Psoas muscle (tissue), 8 donors: ENCODE measurements around the gene ADCYAP1. TPM values are rescaled to one million over a fixed set of nuclear protein-coding genes. Genes with fewer than 3 reads are reported as not detected.

Experiments used
- ATAC-seq, 4 donors: fragments of 200-7000 bp; cut with Tn5 transposase; one replicate each; pipeline ENCODE4 v1.9.1; 2020; ENCODE audit warnings: moderate library complexity in 3 of 4, mild to moderate bottlenecking in 2 of 4
- DNase-seq, 2 donors: peaks; one replicate each; pipeline ENCODE4 v3.0.0-alpha.2; 2020
- H3K27ac ChIP-seq: fragments of 200-600 bp; one replicate; pipeline ENCODE4 v1.8.0; 2022
- H3K27me3 ChIP-seq, 3 donors: fragments of 200-600 bp in 1 of 3; one replicate each; pipeline versions ENCODE4 v1.6.1 to v1.8.0; 2013 to 2022; ENCODE audit warnings: low read length in 2 of 3, mild to moderate bottlenecking in 2 of 3, moderate library complexity in 1 of 3; ENCODE audit not compliant: insufficient read depth in 3 of 3
- H3K36me3 ChIP-seq, 2 donors: fragments of 200-600 bp in 1 of 2; one replicate each; pipeline versions ENCODE4 v1.6.1 to v1.8.0; 2013 to 2022; ENCODE audit warnings: low read depth in 1 of 2, mild to moderate bottlenecking in 1 of 2, moderate library complexity in 1 of 2; ENCODE audit not compliant: insufficient read depth in 1 of 2
- H3K4me1 ChIP-seq: fragments of 200-600 bp; one replicate; pipeline ENCODE4 v1.8.0; 2022
- H3K4me3 ChIP-seq: fragments of 200-600 bp; one replicate; pipeline ENCODE4 v1.8.0; 2022; ENCODE audit warnings: mild to moderate bottlenecking
- H3K9me3 ChIP-seq: fragments of 200-600 bp; one replicate; pipeline ENCODE4 v1.8.0; 2022
- WGBS, 3 donors: extraction: QIAGEN DNeasy Blood & Tissue Kit; methylation state at CpG; one replicate each; pipeline versions ENCODE4 v1.1.6 to v1.1.7; 2013; 5-methylcytosine and 5-hydroxymethylcytosine counted together
- intact Hi-C, 2 donors: fragments of 100-400 bp; cut with DNase I; formaldehyde crosslinking; loops; one replicate each; pipeline versions ENCODE4 v1.11.0 to v1.14.2; 2022
- polyA plus RNA-seq, 3 donors: library from polyadenylated mRNA; stranded (reverse); fragments of 200-250 nt; gene quantifications; one replicate each; pipeline ENCODE4 v1.2.3, GENCODE V29; 2013
- total RNA-seq, 4 donors: library from RNA; stranded (reverse); fragmentation: NEBNext Ultra II Directional in 2 of 4; extraction: Animal tissue kit (Norgen Biotek cat#: 25700) in 2 of 4; gene quantifications; one replicate each; pipeline versions ENCODE4 v1.2.1 to v1.2.4, GENCODE V29; 2021 to 2023
- TF ChIP-seq, protein P1 (sequence below): fragments of 200-600 bp; IDR thresholded peaks from one replicate; pipeline ENCODE4 v1.8.0; 2022; ENCODE audit warnings: antibody characterized with exemption
- donor health status: healthy with polysubstance abuse.
- donor health status: DM: no; HTN: no; CAD: no; lungs with moderate emphysema.
- donor health status: Bipolar disorder and iron deficiency.
- donor health status: healthy.
- donor health status: DM: yes; HTN: yes; CAD: no.
- donor health status: DM: no; HTN: no; CAD: no.
- donor health status: DM: no; HTN: no; CAD: no.
- donor health status: DM: yes; HTN: yes; CAD: no.

The ADCYAP1 gene
- total and polyA plus RNA-seq, 7 donors, result 0.03 to 0.21 (median 0.05) TPM; not detected in 3

DNA sequence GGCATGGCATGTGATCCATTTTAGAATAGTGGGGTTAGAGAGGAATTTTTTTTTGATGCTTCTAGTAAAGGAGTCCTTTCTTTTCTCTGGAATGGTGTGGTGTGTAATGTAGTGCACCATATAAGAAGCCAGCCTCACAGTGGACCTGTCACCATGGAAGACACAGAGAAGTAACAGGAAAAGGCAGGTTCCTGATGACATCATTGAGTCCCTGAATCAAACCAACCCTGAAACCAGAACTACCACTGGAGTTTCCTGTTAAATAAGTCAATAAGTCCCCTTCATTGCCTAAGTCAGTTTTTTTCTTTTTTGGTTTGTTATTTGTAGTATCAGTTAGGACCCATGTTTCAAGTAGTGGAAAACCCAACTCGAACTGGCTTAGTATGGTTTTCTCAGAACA, 11.9 kb downstream of the ADCYAP1 start:
- Histone ChIP-seq H3K27me3 (peaks cover 4 to 18% (median 4%) of the 10 kb centered on the region in 3 donors), H3K4me1 (no peaks in the 10 kb centered on the region), H3K4me3 (no peak overlapping the region), H3K36me3 (no peaks in the 10 kb centered on the region), H3K9me3 (no peaks in the 10 kb centered on the region), H3K27ac (no peak overlapping the region)
- DNase-seq (no peak), ATAC-seq (no peak)
- 52 to 62% (median 61%) methylated on average over 1 of the region's 1 CpG for WGBS, 3 donors
- intact Hi-C loops, result no loop called here
- TF ChIP-seq, protein P1, sequence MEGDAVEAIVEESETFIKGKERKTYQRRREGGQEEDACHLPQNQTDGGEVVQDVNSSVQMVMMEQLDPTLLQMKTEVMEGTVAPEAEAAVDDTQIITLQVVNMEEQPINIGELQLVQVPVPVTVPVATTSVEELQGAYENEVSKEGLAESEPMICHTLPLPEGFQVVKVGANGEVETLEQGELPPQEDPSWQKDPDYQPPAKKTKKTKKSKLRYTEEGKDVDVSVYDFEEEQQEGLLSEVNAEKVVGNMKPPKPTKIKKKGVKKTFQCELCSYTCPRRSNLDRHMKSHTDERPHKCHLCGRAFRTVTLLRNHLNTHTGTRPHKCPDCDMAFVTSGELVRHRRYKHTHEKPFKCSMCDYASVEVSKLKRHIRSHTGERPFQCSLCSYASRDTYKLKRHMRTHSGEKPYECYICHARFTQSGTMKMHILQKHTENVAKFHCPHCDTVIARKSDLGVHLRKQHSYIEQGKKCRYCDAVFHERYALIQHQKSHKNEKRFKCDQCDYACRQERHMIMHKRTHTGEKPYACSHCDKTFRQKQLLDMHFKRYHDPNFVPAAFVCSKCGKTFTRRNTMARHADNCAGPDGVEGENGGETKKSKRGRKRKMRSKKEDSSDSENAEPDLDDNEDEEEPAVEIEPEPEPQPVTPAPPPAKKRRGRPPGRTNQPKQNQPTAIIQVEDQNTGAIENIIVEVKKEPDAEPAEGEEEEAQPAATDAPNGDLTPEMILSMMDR, result no peak

DNA sequence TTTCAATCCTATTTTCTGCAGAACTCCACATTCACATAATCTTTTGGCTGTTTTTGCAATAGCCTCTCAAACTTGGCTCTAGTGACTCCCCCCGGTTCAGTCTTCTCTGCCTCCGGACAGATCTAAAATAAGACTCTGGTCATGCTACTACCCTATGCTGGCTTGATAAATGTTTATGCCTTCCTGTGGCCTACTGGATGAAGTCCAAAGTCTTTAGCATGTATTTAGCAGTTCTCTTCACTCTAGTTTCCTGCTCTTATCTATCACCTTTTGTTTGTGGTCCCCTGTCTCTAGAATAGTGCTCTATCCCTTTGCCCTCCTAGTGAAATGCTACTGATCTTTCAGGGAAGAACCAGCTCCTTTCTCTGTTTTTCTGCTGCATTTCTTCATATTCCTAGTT, 14.4 kb downstream of the ADCYAP1 start:
- TF ChIP-seq, protein P1, result no peak
- peaks cover 0 to 4% (median 2%) of the 10 kb centered on the region in 3 donors for H3K27me3 ChIP-seq
- no peaks in the 10 kb centered on the region for H3K36me3 ChIP-seq
- no peaks in the 10 kb centered on the region for H3K9me3 ChIP-seq
- WGBS, 3 donors, result 36 to 58% (median 52%) methylated on average over 2 of the region's 2 CpGs
- no peaks in the 10 kb centered on the region for H3K4me1 ChIP-seq
- intact Hi-C loops, result no loop called here
- ATAC-seq (no peak), DNase-seq (no peak)
- no peak overlapping the region for H3K27ac ChIP-seq
- no peak overlapping the region for H3K4me3 ChIP-seq

DNA sequence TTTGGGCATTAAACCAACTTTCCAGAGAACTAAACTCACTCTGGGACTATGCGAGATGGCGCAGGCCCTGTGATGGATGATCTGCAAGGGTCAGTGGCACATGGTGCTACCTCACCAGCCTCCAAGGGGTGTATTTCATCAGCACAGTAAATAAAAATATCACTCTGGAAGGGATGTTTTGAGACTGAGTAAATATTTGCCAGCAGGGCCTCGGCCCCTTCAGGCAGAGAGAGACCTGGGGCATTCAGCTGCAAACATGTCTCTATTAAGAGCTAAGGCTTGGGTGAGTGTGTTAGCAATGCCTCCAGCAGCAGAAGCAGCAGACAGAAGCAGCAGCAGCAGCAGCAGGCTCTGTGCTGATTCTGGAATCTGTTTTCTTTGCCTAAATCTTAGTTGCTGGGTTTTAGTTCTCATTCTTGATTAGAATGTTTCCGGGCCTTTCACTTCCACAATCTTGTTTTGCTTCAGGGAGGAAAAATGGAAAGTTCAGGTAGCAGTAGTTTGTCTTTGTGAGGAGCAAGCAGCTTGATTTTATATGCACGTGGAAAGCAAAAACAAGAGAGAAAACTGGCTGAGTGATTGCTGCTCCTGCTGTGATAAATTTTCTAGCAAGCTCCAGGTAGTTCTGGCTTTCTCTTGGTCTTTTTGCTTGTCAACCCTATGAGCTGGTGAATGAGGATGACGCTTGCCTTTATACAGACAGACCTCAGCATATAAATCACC, 18.6 kb downstream of the ADCYAP1 start:
- H3K27me3 ChIP-seq, result no peaks in the 10 kb centered on the region
- H3K27ac ChIP-seq, result no peak overlapping the region
- WGBS, 3 donors, result 65 to 70% (median 69%) methylated on average over 6 of the region's 6 CpGs
- H3K4me3 ChIP-seq, result no peak overlapping the region
- ATAC-seq (no peak), DNase-seq (no peak)
- H3K9me3 ChIP-seq, result no peaks in the 10 kb centered on the region
- intact Hi-C loops, result no loop called here
- H3K36me3 ChIP-seq, result no peaks in the 10 kb centered on the region
- TF ChIP-seq, protein P1, result no peak
- no peaks in the 10 kb centered on the region for H3K4me1 ChIP-seq

DNA sequence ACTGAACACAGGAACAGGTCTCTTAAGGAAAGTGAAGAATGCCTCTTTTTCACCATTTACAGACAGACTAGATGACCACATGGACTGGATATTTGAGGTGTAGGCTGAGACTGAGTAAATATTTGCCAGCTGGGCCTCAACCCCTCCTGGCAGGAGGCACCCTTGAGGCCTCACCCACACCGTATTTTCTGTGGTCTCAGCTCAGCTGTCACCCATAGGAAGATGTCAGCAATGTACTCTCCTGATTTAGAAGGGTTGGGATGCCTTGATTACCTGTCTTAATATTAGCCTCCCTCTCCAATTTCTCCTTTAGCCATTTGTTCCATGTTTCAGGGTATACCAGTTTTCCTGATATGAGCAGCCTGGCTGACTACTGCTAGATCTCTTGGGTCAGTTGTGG, 20.3 kb downstream of the ADCYAP1 start:
- Histone ChIP-seq H3K4me1 (no peaks in the 10 kb centered on the region), H3K27me3 (no peaks in the 10 kb centered on the region), H3K9me3 (no peaks in the 10 kb centered on the region), H3K36me3 (no peaks in the 10 kb centered on the region), H3K27ac (no peak overlapping the region), H3K4me3 (no peak overlapping the region)
- ATAC-seq, result no peak
- intact Hi-C loops, result no loop called here
- WGBS, 3 donors, result 21 to 60% (median 52%) methylated on average over 1 of the region's 1 CpG
- no peak for DNase-seq
- TF ChIP-seq, protein P1, result no peak

DNA sequence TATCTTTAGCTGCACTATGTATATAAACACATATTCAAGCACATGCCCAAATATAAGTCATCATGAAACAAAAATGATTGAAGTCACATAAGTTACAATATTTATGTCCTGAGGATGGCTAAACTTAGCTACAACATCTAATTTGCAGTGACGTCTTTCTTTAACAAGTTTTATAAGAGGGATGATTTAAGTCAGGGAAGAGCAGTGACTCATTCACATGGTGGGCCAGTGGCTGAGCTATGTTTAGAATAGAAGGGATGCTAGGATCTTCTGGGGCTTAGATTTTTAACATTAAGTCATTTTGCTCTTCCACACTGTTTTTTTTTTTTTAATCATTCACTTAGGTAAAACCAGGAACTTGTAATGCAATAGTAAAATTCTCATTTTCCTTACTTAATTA, 22.3 kb downstream of the ADCYAP1 start:
- intact Hi-C loops, result no loop called here
- WGBS, 3 donors, result 48 to 61% (median 49%) methylated on average over 1 of the region's 1 CpG
- Histone ChIP-seq H3K9me3 (no peaks in the 10 kb centered on the region), H3K4me3 (no peak overlapping the region), H3K36me3 (no peaks in the 10 kb centered on the region), H3K4me1 (no peaks in the 10 kb centered on the region), H3K27me3 (peaks cover 0 to 3% (median 0%) of the 10 kb centered on the region in 3 donors), H3K27ac (no peak overlapping the region)
- TF ChIP-seq, protein P1, result no peak
- ATAC-seq (no peak), DNase-seq (no peak)
